IPS-NIHi11 (cell line): ENCODE results near the gene PPP1R9B.
A peak's percentile ranks its signal among the peaks of the same experiment; 100 is the strongest.

Experiments
- DNase-seq: peaks from one replicate; pipeline ENCODE4 v3.0.0; 2012; ENCODE audit warnings: mixed read lengths, low spot score

Gene PPP1R9B

DNA sequence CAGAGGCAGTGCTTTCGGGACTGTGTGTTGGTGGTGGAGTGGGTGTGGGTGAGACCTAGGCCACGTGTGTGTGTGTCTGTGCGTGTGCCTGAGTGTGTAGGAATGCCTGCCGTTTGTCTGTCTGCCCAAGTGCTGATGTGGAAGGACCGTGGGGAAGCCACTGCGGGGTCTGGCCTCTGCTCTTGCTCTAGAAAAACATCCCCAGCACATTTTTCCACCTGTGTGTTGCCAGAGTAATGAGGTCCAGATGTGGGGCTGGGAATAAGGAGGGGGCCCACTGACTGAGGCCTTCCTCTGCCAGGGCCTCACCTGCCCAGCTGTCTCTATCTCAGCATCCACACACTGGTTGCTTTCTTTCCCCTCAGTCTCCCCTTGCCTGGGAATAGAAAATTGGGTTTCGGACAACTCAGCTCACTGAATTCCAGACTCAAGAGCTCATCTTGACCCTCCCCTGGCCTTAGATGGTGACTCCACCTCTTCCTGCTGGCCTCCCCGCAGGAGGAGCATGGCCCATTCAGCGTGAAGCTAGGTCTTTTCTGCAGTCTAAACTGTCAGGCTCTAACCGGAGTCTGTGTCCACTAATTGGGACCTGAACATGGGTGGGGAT, 23.0 kb upstream of the PPP1R9B start:
- no peak for DNase-seq

- no peak for DNase-seq
Measured at GRCh38 chr17:50172936-50173334, 22.5 kb upstream of the PPP1R9B start.

DNA sequence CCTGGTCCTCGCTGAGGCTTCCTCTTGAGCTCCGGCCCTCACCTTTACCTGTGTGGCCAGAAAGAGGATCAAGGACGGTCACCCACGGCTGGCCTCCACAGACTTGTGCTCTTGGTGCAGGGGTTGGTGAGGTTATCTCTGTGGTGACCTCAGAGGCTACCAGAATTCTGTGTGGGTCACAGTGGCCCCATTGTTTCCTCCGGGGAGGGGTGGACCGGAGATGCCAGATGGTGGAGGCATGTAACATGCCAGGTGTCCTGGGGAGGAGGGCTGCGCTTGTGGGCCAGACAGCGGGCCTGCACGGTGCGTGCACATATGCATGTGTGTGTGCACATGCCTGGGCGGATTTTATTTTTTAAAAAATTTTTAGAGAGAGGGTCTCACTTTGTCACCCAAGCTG, 21.7 kb upstream of the PPP1R9B start:
- no peak for DNase-seq

DNA sequence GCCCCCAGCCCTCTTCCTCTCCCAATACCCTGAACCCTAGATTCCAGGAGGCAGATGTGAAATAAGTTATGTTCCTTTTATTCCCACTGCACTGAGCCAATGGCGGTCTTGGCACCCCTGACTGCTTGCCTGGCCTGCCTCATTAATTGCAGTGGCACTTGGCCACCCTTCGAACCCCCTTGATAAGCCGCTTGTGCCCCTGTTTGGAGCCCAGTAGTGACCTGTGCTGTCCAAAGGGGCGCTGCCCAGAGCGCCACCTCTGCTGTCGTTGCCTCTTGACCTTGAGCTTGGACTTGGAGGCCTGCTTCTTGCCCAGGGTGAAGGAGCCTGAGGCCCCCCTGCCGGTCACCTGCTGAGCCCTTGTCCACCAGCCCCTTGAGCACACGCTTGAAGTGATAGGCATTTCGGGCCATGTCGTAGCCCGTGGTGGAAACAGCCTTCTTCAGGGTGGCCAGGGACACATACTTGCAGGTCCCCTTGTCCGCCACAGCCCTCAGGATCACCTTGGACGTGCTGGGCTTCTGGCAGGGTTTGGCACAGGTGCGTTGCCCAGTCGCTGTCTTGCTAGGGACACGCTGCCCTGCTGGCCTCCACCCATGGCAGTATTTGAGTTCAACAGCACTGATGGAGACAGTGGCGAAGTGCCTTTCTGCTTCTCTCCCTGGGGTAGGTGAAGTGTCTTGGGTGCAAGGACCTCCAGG, 21.0 kb upstream of the PPP1R9B start:
- DNase-seq: no peak

DNA sequence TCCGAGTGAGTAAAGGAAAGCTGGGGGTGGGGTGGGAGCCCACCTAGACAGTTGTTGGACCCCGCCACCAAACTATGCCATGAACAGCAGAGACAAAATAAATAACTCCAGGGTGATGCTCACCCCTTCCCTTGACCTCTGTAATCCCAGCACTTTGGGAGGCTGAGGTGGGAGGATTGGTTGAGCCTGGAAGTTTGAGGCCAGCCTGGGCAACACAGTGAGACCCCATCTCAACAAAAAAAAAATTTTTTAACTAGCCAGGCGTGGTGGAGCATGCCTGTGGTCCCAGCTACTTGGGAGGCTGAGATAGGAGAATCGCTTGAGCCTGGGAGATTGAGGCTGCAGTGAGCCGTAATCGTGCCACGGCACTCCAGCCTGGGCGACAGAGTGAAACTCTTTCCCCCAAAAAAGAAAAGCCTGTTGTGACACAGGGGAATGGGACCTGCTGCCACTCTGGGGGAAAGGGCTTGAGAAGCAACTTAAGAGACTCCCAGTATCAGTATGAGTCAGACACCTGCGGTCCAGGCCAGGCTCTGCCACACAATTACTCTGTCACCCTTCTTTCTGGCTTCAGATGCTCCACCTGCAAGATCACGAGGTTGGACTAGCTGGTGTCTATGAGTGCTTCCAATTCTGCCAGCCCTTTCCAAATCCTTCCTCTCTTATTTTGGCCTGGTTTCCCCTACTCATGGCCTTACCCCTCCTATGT, 20.3 kb upstream of the PPP1R9B start:
- no peak for DNase-seq

DNA sequence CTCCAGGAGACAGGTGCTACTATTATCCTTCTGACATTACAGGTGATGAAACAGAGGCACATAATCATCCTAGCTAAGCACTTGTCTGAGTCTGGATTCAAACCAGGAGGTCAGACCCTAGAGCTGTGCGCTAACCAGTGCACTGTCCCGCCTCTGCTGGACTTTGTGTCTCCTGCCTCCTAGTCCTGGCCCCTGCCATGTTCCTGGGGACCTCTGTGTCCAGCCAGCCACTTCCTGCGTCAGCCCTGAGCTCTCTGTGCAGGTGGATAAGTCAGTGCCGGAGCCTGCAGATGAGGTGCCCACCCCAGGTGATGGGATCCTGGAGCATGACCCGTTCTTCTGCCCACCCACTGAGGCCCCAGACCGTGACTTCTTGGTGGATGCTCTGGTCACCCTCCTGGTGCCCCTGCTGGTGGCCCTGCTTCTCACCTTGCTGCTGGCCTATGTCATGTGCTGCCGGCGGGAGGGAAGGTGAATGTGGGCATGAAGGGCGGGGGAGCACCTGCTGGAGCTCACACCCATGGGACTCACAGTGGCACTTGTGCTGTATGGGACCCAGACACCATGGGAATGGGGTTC, 19.5 kb upstream of the PPP1R9B start:
- DNase-seq: no peak

GRCh38 chr17:50169121-50169764, 18.8 kb upstream of the PPP1R9B start:
- peak; percentile 82 for DNase-seq

DNA sequence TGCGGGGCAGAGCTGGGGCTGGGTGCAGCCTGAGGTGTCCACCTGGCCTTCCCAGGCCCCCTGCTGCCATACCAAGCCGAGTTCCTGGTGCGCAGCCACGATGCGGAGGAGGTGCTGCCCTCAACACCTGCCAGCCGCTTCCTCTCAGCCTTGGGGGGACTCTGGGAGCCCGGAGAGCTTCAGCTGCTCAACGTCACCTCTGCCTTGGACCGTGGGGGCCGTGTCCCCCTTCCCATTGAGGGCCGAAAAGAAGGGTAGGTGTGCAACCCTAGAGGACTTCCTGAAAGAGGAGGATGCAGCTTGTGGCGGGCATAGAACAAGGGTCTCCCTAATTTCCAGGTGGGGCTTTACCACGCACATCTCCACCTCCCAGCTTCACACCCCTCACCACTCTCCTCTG, 17.8 kb upstream of the PPP1R9B start:
- no peak for DNase-seq

DNA sequence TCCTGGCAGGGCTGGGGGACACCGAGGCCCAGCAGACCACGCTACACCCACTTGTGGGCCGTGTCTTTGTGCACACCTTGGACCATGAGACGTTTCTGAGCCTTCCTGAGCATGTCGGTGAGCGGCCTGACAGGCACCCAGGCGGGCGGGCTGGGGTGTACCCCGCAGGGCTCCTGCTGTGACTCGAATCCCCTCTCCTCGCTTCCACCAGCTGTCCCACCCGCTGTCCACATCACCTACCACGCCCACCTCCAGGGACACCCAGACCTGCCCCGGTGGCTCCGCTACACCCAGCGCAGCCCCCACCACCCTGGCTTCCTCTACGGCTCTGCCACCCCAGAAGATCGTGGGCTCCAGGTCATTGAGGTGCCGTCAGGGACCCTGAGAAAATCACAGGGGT, 16.9 kb upstream of the PPP1R9B start:
- DNase-seq: no peak

DNA sequence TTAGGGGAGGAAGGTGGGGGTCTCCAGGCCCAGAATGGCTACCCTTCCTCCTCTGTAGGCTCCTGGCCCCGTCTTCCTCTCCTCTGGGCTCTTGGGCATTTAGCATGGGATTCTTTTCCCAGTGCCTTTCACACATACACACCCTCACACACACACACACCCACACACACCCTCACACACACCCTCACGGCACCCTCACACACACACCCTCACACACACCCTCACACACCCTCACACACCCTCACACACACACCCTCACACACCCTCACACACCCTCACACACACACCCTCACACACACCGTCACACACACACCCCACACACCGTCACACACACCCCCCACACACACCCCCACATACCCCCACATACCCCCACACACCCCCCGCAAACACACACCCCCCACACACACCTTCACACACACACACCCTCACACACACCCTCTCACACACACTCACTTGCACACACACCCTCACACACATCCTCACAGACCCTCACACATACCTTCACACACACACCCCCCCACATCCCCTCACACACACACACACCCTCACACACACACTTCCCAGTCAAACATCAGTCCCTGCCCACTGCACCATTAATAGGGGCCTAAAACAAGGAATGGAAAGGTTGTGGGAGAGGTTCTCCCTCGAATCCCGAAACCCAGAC, 16.2 kb upstream of the PPP1R9B start:
- no peak for DNase-seq

DNA sequence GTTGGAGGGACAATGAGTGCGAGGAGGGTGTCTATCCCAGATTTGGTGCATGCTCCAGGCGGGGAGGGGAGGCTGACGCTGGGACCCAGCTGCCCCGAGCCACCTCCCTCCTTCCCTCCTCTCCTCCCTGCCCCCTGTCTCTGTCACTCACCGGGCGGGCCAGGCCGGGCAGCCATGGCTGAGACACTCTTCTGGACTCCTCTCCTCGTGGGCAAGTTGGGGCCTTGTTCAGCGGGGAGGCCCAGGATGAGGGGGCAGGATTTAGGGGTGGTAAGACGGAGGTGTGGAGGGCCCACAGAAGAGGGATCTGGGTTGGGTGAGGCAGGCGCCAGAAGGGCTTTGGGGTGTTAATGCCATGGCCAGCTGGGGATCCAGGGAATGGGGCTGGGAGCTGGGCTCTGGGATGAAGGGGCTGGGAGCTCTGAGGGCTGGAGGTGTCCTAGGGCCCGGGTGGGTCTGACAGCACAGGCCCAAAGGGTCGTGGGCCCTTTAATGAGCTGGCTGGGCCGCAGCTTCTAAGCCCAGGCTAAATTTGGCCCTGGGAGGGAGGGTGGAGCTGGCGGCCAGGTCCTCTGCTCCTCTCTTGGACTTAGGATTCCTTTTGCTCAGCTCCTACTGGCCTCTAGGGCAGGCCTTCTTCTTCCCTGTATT, 15.5 kb upstream of the PPP1R9B start, which contains the start of gene SGCA:
Gene SGCA, plus strand, starts transcription at position 139 of the 651 bp plus-strand sequence. Its CDS starts 36 bp downstream, at position 175.
- DNase-seq: no peak

- no peak for DNase-seq
Measured at GRCh38 chr17:50165466-50165865, 15.0 kb upstream of the PPP1R9B start.

DNA sequence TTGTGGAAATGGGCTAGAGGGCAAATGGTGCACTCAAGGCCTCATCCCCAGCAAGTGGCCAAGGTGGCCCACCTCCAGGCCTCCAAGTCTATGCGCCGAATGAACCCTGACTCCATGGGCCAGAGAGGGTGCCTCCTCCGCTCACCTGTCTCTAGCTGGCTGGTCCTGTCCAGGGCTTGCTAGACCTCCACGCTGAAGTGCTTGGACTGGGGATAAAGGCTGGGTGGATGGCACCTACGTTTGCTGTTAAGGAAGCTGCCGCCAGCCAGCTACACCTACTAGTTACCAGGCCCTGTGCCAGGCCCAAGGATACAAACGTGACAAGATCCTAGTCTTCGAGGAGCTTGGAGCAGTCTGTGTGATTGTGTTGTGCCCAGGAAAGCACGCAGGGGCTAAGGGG, 14.6 kb upstream of the PPP1R9B start:
- no peak for DNase-seq

DNA sequence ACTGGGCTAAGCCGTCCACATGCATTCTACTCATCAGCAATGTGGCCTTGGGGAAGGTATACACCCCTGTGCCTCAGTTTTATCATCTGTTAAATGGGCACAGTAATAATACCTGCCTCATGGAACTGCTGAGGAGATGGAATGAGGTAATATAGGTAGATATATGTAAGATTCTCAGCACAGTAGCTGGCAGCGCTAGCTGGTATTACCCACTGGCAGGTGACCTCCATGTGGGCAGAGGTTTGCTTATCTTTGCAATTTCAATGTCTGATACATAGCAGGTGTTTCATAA, 14.2 kb upstream of the PPP1R9B start:
- no peak for DNase-seq

DNA sequence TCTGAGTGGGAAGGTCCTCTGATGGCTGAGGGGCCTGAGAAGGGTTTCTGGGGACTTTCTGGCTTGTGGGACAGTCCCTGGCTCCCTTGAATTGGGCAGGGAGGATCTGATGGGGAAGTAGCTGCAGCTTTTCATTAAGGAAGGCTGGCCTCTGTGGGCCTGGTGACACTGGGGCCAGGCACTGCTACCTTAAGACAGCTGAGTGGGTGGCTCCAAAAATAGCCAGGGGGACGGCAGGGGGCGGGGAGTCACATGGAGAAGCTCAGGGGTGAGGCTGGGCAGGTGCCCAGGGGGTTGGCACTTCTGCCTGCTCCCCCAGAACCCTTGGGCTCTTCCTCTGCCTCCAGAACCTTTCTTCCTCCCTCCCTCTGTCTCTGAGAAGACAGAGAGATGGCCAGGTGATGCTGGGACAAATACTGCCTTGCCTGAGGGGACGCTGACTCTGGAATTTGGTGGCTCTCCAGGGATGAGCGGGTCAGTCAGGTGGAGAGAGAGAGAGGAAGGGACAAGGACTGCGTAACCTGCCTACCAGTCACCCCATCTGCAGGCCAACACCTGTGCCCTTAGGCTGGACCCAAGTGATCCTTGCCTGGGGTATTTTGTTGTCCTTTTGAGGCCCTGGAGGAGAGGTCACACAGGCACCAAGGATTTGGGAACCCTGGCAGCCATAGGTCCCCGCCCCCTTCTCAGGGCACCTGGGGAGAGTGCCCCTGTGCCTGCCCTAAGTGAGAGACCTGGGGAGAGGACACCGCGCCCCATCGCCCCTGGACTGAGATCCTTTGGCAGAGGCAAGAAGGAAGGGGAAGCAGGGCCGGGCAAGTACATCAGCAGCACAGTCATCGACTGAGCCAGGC, 13.6 kb upstream of the PPP1R9B start:
- DNase-seq: no peak

- DNase-seq: no peak
Measured at GRCh38 chr17:50162466-50163254, 12.2 kb upstream of the PPP1R9B start.

- no peak for DNase-seq
Measured at GRCh38 chr17:50161911-50162288, 11.4 kb upstream of the PPP1R9B start.

DNA sequence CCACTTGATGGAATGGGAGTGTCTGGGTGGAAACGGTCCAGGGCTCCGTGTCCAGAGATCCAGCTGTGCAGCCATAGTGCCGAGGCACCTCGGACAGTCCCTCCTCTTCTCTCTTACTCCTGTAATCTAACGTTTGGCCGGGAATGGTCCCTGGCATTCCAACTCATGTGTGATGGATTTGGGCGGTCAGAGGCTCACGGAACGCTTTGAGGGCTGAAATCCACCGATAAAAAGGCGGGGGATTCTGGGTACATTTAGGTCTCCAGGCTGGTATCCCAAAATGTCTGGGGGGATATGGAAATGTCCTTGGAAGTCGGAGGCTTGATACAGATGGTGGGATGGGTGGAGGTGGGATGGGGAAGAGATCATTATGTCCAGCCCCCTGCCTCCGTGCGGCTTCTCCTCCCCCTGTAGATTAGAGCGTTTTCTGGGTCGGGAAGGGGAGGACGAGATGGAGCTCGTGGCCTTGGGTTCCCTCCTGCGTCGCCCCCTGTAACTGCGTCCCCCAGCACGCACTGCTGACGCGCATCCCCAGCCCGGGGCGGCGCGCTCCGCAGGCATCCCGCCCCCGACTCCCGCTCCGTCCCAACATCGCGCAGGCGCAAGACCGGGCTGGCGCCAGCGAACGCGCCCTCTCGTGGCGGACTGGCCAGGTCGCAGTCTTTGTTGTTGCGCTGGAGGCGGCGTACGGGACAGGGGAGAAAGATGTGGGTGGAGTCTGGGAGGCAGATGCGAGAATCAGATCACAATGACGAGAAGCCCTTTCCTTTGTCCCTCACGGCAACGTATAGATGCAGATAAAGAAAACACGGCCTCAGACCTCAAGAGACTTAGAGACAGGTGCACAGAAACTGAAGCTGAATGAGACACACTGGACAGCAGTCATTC, 10.8 kb upstream of the PPP1R9B start:
- peak; percentile 99 for DNase-seq

DNA sequence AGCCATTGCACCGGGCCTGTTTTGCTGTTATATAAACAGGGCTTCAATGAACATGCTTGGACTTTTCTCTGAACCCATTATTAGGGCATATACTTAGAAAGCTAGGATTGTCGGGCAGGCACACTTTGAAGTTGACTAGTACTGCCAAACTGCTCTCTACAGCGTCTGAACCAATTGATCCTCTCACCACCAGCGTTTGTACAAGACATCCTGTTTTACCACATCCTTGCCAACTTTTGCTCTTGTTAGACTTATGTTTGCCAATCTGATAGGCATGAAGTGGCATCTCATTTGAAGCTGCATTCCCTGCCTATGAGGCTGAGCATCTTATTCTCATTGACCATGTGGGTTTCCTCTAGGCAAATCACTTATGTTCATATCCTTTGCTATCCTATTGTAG, 7.4 kb upstream of the PPP1R9B start:
- DNase-seq: no peak
